GM23338 (cell line): ENCODE measurements around the gene FAAH. TPM values are rescaled to one million over a fixed set of nuclear protein-coding genes. Genes with fewer than 3 reads are reported as not detected.

Source experiments
- ATAC-seq: fragments of 200-7000 bp; cut with Tn5 transposase; 3 replicates; pipeline ENCODE4 v1.9.1; 2020
- DNase-seq: peaks from one replicate; pipeline ENCODE4 v3.0.0-alpha.2; 2015; ENCODE audit warnings: low spot score
- H2AFZ ChIP-seq: fragments of 200-600 bp; sonication (generic); 2 replicates; pipeline ENCODE4 v1.8.0; 2016; ENCODE audit warnings: antibody characterized with exemption, mild to moderate bottlenecking, moderate library complexity
- H3F3A ChIP-seq: fragments of 200-600 bp; sonication (generic); replicated peaks from 2 replicates; pipeline ENCODE4 v1.8.0; 2017; ENCODE audit warnings: antibody characterized with exemption, mixed run types, low read depth
- H3K27ac ChIP-seq: fragments of 200-600 bp; sonication (generic); 2 replicates; pipeline ENCODE4 v1.6.1; 2016; ENCODE audit warnings: low read depth
- H3K27me3 ChIP-seq: fragments of 200-600 bp; sonication (generic); 2 replicates; pipeline ENCODE4 v1.8.0; 2016; ENCODE audit warnings: mild to moderate bottlenecking, mixed run types, moderate library complexity; ENCODE audit not compliant: insufficient read depth
- H3K36me3 ChIP-seq: fragments of 200-600 bp; sonication (generic); 2 replicates; pipeline ENCODE4 v1.8.0; 2016; ENCODE audit warnings: mild to moderate bottlenecking; ENCODE audit not compliant: insufficient read depth
- H3K4me1 ChIP-seq: fragments of 200-600 bp; sonication (generic); 2 replicates; pipeline ENCODE4 v1.8.0; 2016; ENCODE audit warnings: mild to moderate bottlenecking, moderate library complexity; ENCODE audit not compliant: insufficient read depth
- H3K4me2 ChIP-seq: fragments of 200-600 bp; sonication (generic); 2 replicates; pipeline ENCODE4 v1.7.1; 2017; ENCODE audit warnings: mixed run types
- H3K4me3 ChIP-seq: fragments of 200-600 bp; sonication (generic); 2 replicates; pipeline ENCODE4 v1.6.1; 2016; ENCODE audit warnings: mixed run types
- H3K79me2 ChIP-seq: fragments of 200-600 bp; sonication (generic); replicated peaks from 2 replicates; pipeline ENCODE4 v1.8.0; 2017; ENCODE audit warnings: mild to moderate bottlenecking; ENCODE audit not compliant: insufficient read depth
- H3K9me2 ChIP-seq: fragments of 200-600 bp; sonication (generic); 2 replicates; pipeline ENCODE4 v1.8.0; 2017; ENCODE audit not compliant: insufficient read depth
- H4K20me1 ChIP-seq: fragments of 200-600 bp; sonication (generic); replicated peaks from 2 replicates; pipeline ENCODE4 v1.8.0; 2017; ENCODE audit warnings: mild to moderate bottlenecking; ENCODE audit not compliant: insufficient read depth
- H3K27ac Mint-ChIP-seq: 2 replicates; pipeline ENCODE4 v1.8.0; 2020; ENCODE audit warnings: inconsistent platforms, mild to moderate bottlenecking, moderate library complexity, mixed read lengths
- H3K27me3 Mint-ChIP-seq: 3 replicates; pipeline ENCODE4 v1.8.0; 2022; ENCODE audit warnings: low read depth, mild to moderate bottlenecking, moderate library complexity, mixed read lengths, inconsistent platforms; ENCODE audit not compliant: insufficient read depth, poor library complexity
- H3K36me3 Mint-ChIP-seq: 3 replicates; pipeline ENCODE4 v1.8.0; 2021; ENCODE audit warnings: low read depth, mild to moderate bottlenecking, inconsistent platforms, moderate library complexity, mixed read lengths
- H3K4me1 Mint-ChIP-seq: 3 replicates; pipeline ENCODE4 v1.8.0; 2020; ENCODE audit warnings: mild to moderate bottlenecking, inconsistent platforms, mixed read lengths
- H3K4me3 Mint-ChIP-seq: 3 replicates; pipeline ENCODE4 v1.8.0; 2021; ENCODE audit warnings: moderate library complexity, mild to moderate bottlenecking, inconsistent platforms, mixed read lengths
- H3K9me3 Mint-ChIP-seq: 3 replicates; pipeline ENCODE4 v1.8.0; 2020; ENCODE audit warnings: moderate library complexity, mild to moderate bottlenecking, inconsistent platforms, mixed read lengths
- CREB1 ChIP-seq: fragments of 250-450 bp; sonication (Bioruptor Pico); IDR thresholded peaks from 2 replicates; pipeline ENCODE4 v1.5.0; 2020; ENCODE audit warnings: low read depth, mild to moderate bottlenecking, moderate library complexity
- CTCF ChIP-seq, 2 experiments: fragments of 200-600 bp in 1 of 2; sonication (generic) in 1 of 2; conservative IDR thresholded peaks; 2 replicates each; pipeline versions ENCODE4 v1.5.1 to v1.6.1; 2016 to 2017; ENCODE audit warnings: antibody characterized with exemption in 2 of 2, low read depth in 2 of 2, mild to moderate bottlenecking in 2 of 2, moderate library complexity in 1 of 2
- ETS1 ChIP-seq: IDR thresholded peaks from 2 replicates; pipeline ENCODE4 v1.6.1; 2016; ENCODE audit warnings: antibody characterized with exemption
- EZH2 ChIP-seq: fragments of 200-600 bp; sonication (generic); IDR thresholded peaks from one replicate; pipeline ENCODE4 v1.8.0; 2017; ENCODE audit warnings: antibody characterized with exemption, mild to moderate bottlenecking, low read depth; ENCODE audit not compliant: unreplicated experiment
- EZH2phosphoT487 ChIP-seq: fragments of 200-600 bp; sonication (generic); IDR thresholded peaks from one replicate; pipeline ENCODE4 v1.8.1; 2018; ENCODE audit warnings: antibody characterized with exemption; ENCODE audit not compliant: unreplicated experiment
- JUNB ChIP-seq: IDR thresholded peaks from one replicate; pipeline ENCODE4 v1.6.1; 2016; ENCODE audit warnings: antibody characterized with exemption; ENCODE audit not compliant: unreplicated experiment
- NANOG ChIP-seq: IDR thresholded peaks from 2 replicates; pipeline ENCODE4 v1.6.1; 2016; ENCODE audit warnings: antibody characterized with exemption, borderline replicate concordance
- POLR2AphosphoS5 ChIP-seq: IDR thresholded peaks from 2 replicates; pipeline ENCODE4 v1.6.1; 2016; ENCODE audit warnings: antibody characterized with exemption, low read depth
- REST ChIP-seq: IDR thresholded peaks from one replicate; pipeline ENCODE4 v1.6.1; 2018; ENCODE audit warnings: antibody characterized with exemption; ENCODE audit not compliant: unreplicated experiment
- STAT1 ChIP-seq: IDR thresholded peaks from one replicate; pipeline ENCODE4 v1.6.1; 2016; ENCODE audit warnings: antibody characterized with exemption; ENCODE audit not compliant: unreplicated experiment
- ZNF114 ChIP-seq: fragments of 250-450 bp; sonication (Bioruptor Pico); IDR thresholded peaks from 2 replicates; pipeline ENCODE4 v1.5.0; 2020; ENCODE audit warnings: mild to moderate bottlenecking, moderate library complexity
- ZNF331 ChIP-seq: fragments of 250-450 bp; sonication (Bioruptor Pico); IDR thresholded peaks from 2 replicates; pipeline ENCODE4 v1.5.0; 2020; ENCODE audit warnings: low read depth, mild to moderate bottlenecking, moderate library complexity
- ZNF462 ChIP-seq: fragments of 250-450 bp; sonication (Bioruptor Pico); IDR thresholded peaks from 2 replicates; pipeline ENCODE4 v1.5.0; 2020; ENCODE audit warnings: mild to moderate bottlenecking, moderate library complexity
- polyA plus RNA-seq: library from polyadenylated mRNA; unstranded; fragments of >200 nt; fragmentation: Nextera tagmentation; extraction: Ambion mirVana; gene quantifications from 2 replicates; pipeline ENCODE4 v1.2.1, GENCODE V29; 2016
- total RNA-seq: library from RNA; depleted of rRNA; stranded (reverse); fragments of >200 nt; shearing (Covaris generic); gene quantifications from 2 replicates; pipeline ENCODE4 v1.2.3, GENCODE V29; 2014

FAAH gene
- total and polyA plus RNA-seq, 2 experiments from 2014 or later, result 10.7 to 24.0 TPM

- ATAC-seq, result no peak
- Mint-ChIP-seq H3K4me1 (no peaks in the 10 kb centered on the region), H3K36me3 (no peaks in the 10 kb centered on the region), H3K27me3 (peaks cover 9% of the 10 kb centered on the region), H3K9me3 (no peaks in the 10 kb centered on the region), H3K4me3 (no peak overlapping the region), H3K27ac (no peak overlapping the region)
- no peak overlapping the region for H3K4me3 ChIP-seq
- no peak overlapping the region for H3K27ac ChIP-seq
- H3F3A ChIP-seq, result no peaks in the 10 kb centered on the region
- no peaks in the 10 kb centered on the region for H3K4me1 ChIP-seq
- H3K9me2 ChIP-seq, result no peaks in the 10 kb centered on the region
- H2AFZ ChIP-seq, result no peak overlapping the region
- H3K4me2 ChIP-seq, result no peak overlapping the region
- peaks cover 5% of the 10 kb centered on the region; the same call in 1 of the 2 replicates for H3K27me3 ChIP-seq
- no peak for TF ChIP-seq NANOG
- no peak for TF ChIP-seq CTCF (conservative IDR thresholded peaks at IDR 0.05; ENCODE audit: low read depth in 2 of 2)
- no peak for TF ChIP-seq EZH2phosphoT487
- no peak for TF ChIP-seq ETS1
- TF ChIP-seq ZNF462 (CRISPR knock-in tag), result no peak
- TF ChIP-seq ZNF331 (CRISPR knock-in tag), result no peak
- no peak for TF ChIP-seq REST
- no peak for TF ChIP-seq EZH2
- no peak for TF ChIP-seq JUNB
- TF ChIP-seq POLR2AphosphoS5, result no peak
- TF ChIP-seq CREB1 (CRISPR knock-in tag), result no peak
- no peak for TF ChIP-seq ZNF114 (CRISPR knock-in tag)
- no peak for TF ChIP-seq STAT1
- no peaks in the 10 kb centered on the region for H4K20me1 ChIP-seq
- DNase-seq, result no peak
- H3K36me3 ChIP-seq, result no peaks in the 10 kb centered on the region
- H3K79me2 ChIP-seq, result no peaks in the 10 kb centered on the region
Observed at GRCh38 chr1:46421739-46422138, 27.6 kb downstream of the FAAH start.
